K562 (cell line): ENCODE data around the gene TMBIM4. TPM values are rescaled to one million over a fixed set of nuclear protein-coding genes. Genes with fewer than 3 reads are reported as not detected.
A peak's percentile ranks its signal among the peaks of the same experiment; 100 is the strongest.

ENCODE experiments used
- ATF7 ChIP-seq: fragments of 450-650 bp; IDR thresholded peaks from 2 replicates; pipeline ENCODE4 v1.7.1; 2014; ENCODE audit warnings: mild to moderate bottlenecking, moderate library complexity
- BRF1 ChIP-seq: IDR thresholded peaks from 3 replicates; pipeline ENCODE4 v1.6.1; 2011; ENCODE audit warnings: borderline replicate concordance, mild to moderate bottlenecking; ENCODE audit not compliant: insufficient read length; ENCODE audit errors: extremely low read depth
- CHD1 ChIP-seq: fragments of 200-600 bp; sonication (generic); IDR thresholded peaks from one replicate; pipeline ENCODE4 v1.6.1; 2012; ENCODE audit warnings: mild to moderate bottlenecking, moderate library complexity, low read length, inconsistent platforms
- DDX20 ChIP-seq: fragments of 450-650 bp; IDR thresholded peaks from 2 replicates; pipeline ENCODE4 v1.6.1; 2016; ENCODE audit warnings: missing genetic modification characterization, low read depth, mild to moderate bottlenecking, missing compliant biosample characterization, moderate library complexity
- DLX4 ChIP-seq: fragments of 250-450 bp; sonication (Bioruptor Pico); IDR thresholded peaks from 2 replicates; pipeline ENCODE4 v1.6.1; 2021; ENCODE audit warnings: mild to moderate bottlenecking
- EWSR1 ChIP-seq: fragments of 450-650 bp; IDR thresholded peaks from 2 replicates; pipeline ENCODE4 v1.6.1; 2018; ENCODE audit warnings: borderline replicate concordance, mild to moderate bottlenecking, low read depth, moderate library complexity; ENCODE audit not compliant: partially characterized antibody
- KAT2B ChIP-seq: IDR thresholded peaks from one replicate; pipeline ENCODE4 v1.6.1; 2012; ENCODE audit warnings: low read depth, mild to moderate bottlenecking, control low read depth, inconsistent platforms, low read length, moderate library complexity
- LCOR ChIP-seq: sonication (generic); formaldehyde crosslinking; IDR thresholded peaks from 2 replicates; pipeline ENCODE4 v1.8.0; 2022; ENCODE audit warnings: mild to moderate bottlenecking, missing genetic modification reagents
- MCM7 ChIP-seq, 2 experiments: fragments of 450-650 bp; IDR thresholded peaks; 2 replicates each; pipeline ENCODE4 v1.6.1; 2016 to 2018
- MECOM ChIP-seq: fragments of 250-450 bp; sonication (Bioruptor Pico); IDR thresholded peaks from 2 replicates; pipeline ENCODE4 v1.8.0; 2022; ENCODE audit warnings: inconsistent platforms
- NFATC3 ChIP-seq: fragments of 450-650 bp; IDR thresholded peaks from 2 replicates; pipeline ENCODE4 v1.6.1; 2017; ENCODE audit warnings: mild to moderate bottlenecking
- NFYB ChIP-seq: IDR thresholded peaks from 2 replicates; pipeline ENCODE4 v1.6.1; 2011; ENCODE audit warnings: mild to moderate bottlenecking, moderate library complexity; ENCODE audit not compliant: insufficient read length; ENCODE audit errors: extremely low read depth
- NKRF ChIP-seq: fragments of 450-650 bp; IDR thresholded peaks from 2 replicates; pipeline ENCODE4 v1.6.1; 2016; ENCODE audit warnings: borderline replicate concordance
- NONO ChIP-seq, 2 experiments: fragments of 200-400 bp in 1 of 2; fragments of 450-650 bp in 1 of 2; formaldehyde crosslinking in 1 of 2; IDR thresholded peaks; 2 replicates each; pipeline ENCODE4 v1.6.1; 2017; ENCODE audit warnings: low read depth in 2 of 2, mild to moderate bottlenecking in 2 of 2, moderate library complexity in 2 of 2, low read length in 1 of 2
- NR2F6 ChIP-seq: fragments of 450-650 bp; formaldehyde crosslinking; IDR thresholded peaks from 2 replicates; pipeline ENCODE4 v1.4.0; 2020; ENCODE audit warnings: mild to moderate bottlenecking
- POU5F1 ChIP-seq: fragments of 150-350 bp; IDR thresholded peaks from 2 replicates; pipeline ENCODE4 v1.6.1; 2014; ENCODE audit warnings: borderline replicate concordance, low read length, low read depth, mild to moderate bottlenecking; ENCODE audit not compliant: partially characterized antibody
- RBM14 ChIP-seq: fragments of 200-400 bp; formaldehyde crosslinking; IDR thresholded peaks from 2 replicates; pipeline ENCODE4 v1.6.1; 2018; ENCODE audit warnings: low read depth, mild to moderate bottlenecking, low read length, moderate library complexity, borderline replicate concordance; ENCODE audit not compliant: insufficient read depth
- SMAD2 ChIP-seq: fragments of 150-350 bp; IDR thresholded peaks from 2 replicates; pipeline ENCODE4 v1.6.1; 2014; ENCODE audit warnings: low read depth, mild to moderate bottlenecking, low read length
- SMARCE1 ChIP-seq: fragments of 450-650 bp; IDR thresholded peaks from 2 replicates; pipeline ENCODE4 v1.7.1; 2016; ENCODE audit warnings: mild to moderate bottlenecking
- TCF15 ChIP-seq: fragments of 250-450 bp; sonication (Bioruptor Pico); IDR thresholded peaks from 2 replicates; pipeline ENCODE4 v1.8.0; 2022; ENCODE audit warnings: moderate library complexity, mild to moderate bottlenecking, inconsistent platforms
- TCF3 ChIP-seq: sonication (generic); formaldehyde crosslinking; IDR thresholded peaks from 2 replicates; pipeline ENCODE4 v1.4.0; 2020; ENCODE audit warnings: mild to moderate bottlenecking, missing genetic modification reagents
- THRAP3 ChIP-seq: fragments of 450-650 bp; IDR thresholded peaks from 2 replicates; pipeline ENCODE4 v1.6.1; 2016; ENCODE audit warnings: mild to moderate bottlenecking, inconsistent platforms, borderline replicate concordance
- U2AF2 ChIP-seq: fragments of 200-400 bp; formaldehyde crosslinking; optimal IDR thresholded peaks from 2 replicates; pipeline ENCODE3; 2017; ENCODE audit warnings: low read depth, mild to moderate bottlenecking, low read length
- XRCC5 ChIP-seq: fragments of 200-400 bp; formaldehyde crosslinking; IDR thresholded peaks from 2 replicates; pipeline ENCODE4 v1.6.1; 2017; ENCODE audit warnings: low read depth, mild to moderate bottlenecking, low read length
- ZNF311 ChIP-seq: fragments of 250-450 bp; sonication (Bioruptor Pico); IDR thresholded peaks from 2 replicates; pipeline ENCODE4 v1.4.0; 2020; ENCODE audit warnings: mild to moderate bottlenecking, moderate library complexity
- ZNF384 ChIP-seq: IDR thresholded peaks from 2 replicates; pipeline ENCODE4 v1.6.1; 2012; ENCODE audit warnings: low read depth, low read length, improper control_type of control experiment
- ZNF75A ChIP-seq: fragments of 450-650 bp; formaldehyde crosslinking; IDR thresholded peaks from 2 replicates; pipeline ENCODE4 v1.4.0; 2020; ENCODE audit warnings: mild to moderate bottlenecking
- polyA plus RNA-seq, 8 experiments: library from polyadenylated mRNA; depleted of rRNA in 4 of 8; stranded (reverse) in 5 of 8; unstranded in 3 of 8; fragments of >200 nt; fragmentation: Nextera tagmentation in 2 of 8; fragmentation: Illumina TruSeq in 1 of 8; extraction: Ambion mirVana in 2 of 8; extraction: Trizol in 1 of 8; gene quantifications; 2 replicates each; pipeline versions ENCODE4 v1.2.1 to v1.2.3, GENCODE V29; 2011 to 2014; ENCODE audit warnings: inconsistent platforms in 1 of 8, missing spikeins in 1 of 8
- total RNA-seq, 7 experiments: library from RNA; depleted of rRNA in 6 of 7; stranded (reverse); fragments of >200 nt in 6 of 7; fragmentation: Illumina TruSeq in 2 of 7; extraction: Trizol in 2 of 7; gene quantifications; 2 replicates each; pipeline versions ENCODE4 v1.2.1 to v1.2.3, GENCODE V29; 2011 to 2021; ENCODE audit warnings: low replicate concordance in 1 of 7

Gene TMBIM4
- total and polyA plus RNA-seq, 9 of the 15 experiments (the other 6 are each of a cell fraction or from before 2014, with no cell fraction given): 18.6 to 272 (median 50.0) TPM

GRCh38 chr12:66169221-66170170, at the start of gene TMBIM4 (continued):
- TF ChIP-seq THRAP3 (no peak), ATF7 (peak; percentile 83; the same call in 1 of the 2 replicates), BRF1 (no peak), TCF3 (no peak), POU5F1 (no peak), ZNF384 (no peak; the same call in 1 of the 2 replicates), NFATC3 (no peak), LCOR (CRISPR knock-in tag) (peak; percentile 96), SMAD2 (no peak), DDX20 (tag) (no peak), MECOM (CRISPR knock-in tag) (no peak), KAT2B (no peak), EWSR1 (no peak), NKRF (0 out of 2 replicates have a peak, but pooled peaks have one; percentile 53), U2AF2 (no peak), DLX4 (CRISPR knock-in tag) (no peak), NR2F6 (CRISPR knock-in tag) (no peak), NFYB (no peak), SMARCE1 (0 out of 2 replicates have a peak, but pooled peaks have one; percentile 20), XRCC5 (peak; percentile 95), NONO (IDR thresholded peaks at IDR 0.05; ENCODE audit: low read depth in 2 of 2, low read length in 1 of 2) (peak; percentile 28 to 46; a peak in 1 of 4 replicates), RBM14 (no peak), CHD1 (peak; percentile 69), TCF15 (CRISPR knock-in tag) (no peak), ZNF75A (CRISPR knock-in tag) (no peak), ZNF311 (CRISPR knock-in tag) (no peak), MCM7 (IDR thresholded peaks at IDR 0.05) (no peak)
